PC-9 (cell line): Measurements from ENCODE around the gene HSPA2.

Experiments
- CTCF ChIP-seq: fragments of 200-600 bp; sonication (generic); conservative IDR thresholded peaks from 2 replicates; pipeline ENCODE4 v1.6.1; 2017; ENCODE audit warnings: mixed run types, antibody characterized with exemption, mild to moderate bottlenecking, moderate library complexity
- EZH2 ChIP-seq: fragments of 200-600 bp; sonication (generic); IDR thresholded peaks from 2 replicates; pipeline ENCODE4 v1.8.0; 2017; ENCODE audit warnings: antibody characterized with exemption, low read depth

GRCh38 chr14:64563696-64564095 is 23.2 kb downstream of the HSPA2 start:
- no peak for TF ChIP-seq CTCF
- no peak for TF ChIP-seq EZH2
